ENCODE results near the gene RUFY1. TPM values are rescaled to one million over a fixed set of nuclear protein-coding genes. Genes with fewer than 3 reads are reported as not detected.
A peak's percentile ranks its signal among the peaks of the same experiment; 100 is the strongest.

The RUFY1 gene
- total RNA-seq, 1 experiment from 2014 or later = 45.7 TPM

- no peak overlapping the region for H3K4me2 ChIP-seq (ENCODE audit: insufficient read depth, insufficient read length, low read length)
- WGBS (ENCODE audit: extremely low coverage, insufficient read length, low lambda C conversion rate) = no CpG with 5 or more reads among the region's 9 CpGs
- H3K14ac ChIP-seq (ENCODE audit: insufficient read depth, low read length) = no peak overlapping the region
- no peaks in the 10 kb centered on the region for H3K4me1 ChIP-seq (ENCODE audit: insufficient read depth, low read length)
- H2AK5ac ChIP-seq (ENCODE audit: insufficient read length, low read length) = no peak overlapping the region
- Mint-ChIP-seq H3K4me1 (no peaks in the 10 kb centered on the region), H3K36me3 (ENCODE audit: insufficient read depth in 1 of 3, low read depth in 3 of 3) (peaks cover 44 to 90% (median 83%) of the 10 kb centered on the region in 3 experiments), H3K9me3 (no peaks in the 10 kb centered on the region), H3K27me3 (ENCODE audit: low read depth) (no peaks in the 10 kb centered on the region), H3K27ac (peak overlapping the region in 1 of 3 experiments; percentile 89; a peak in 1 of 7 replicates), H3K4me3 (no peak overlapping the region)
- no peak overlapping the region for H2BK5ac ChIP-seq (ENCODE audit: insufficient read length, low read length)
- no peaks in the 10 kb centered on the region for H3K27me3 ChIP-seq (ENCODE audit: insufficient read depth, low read length)
- no peak overlapping the region for H4K8ac ChIP-seq (replicated peaks; ENCODE audit: insufficient read length, low read depth, low read length)
- no peak overlapping the region for H3K23ac ChIP-seq (ENCODE audit: insufficient read length, low read depth, low read length)
- H3T11ph ChIP-seq (ENCODE audit: low read length) = no peak overlapping the region
- no peak overlapping the region for H3K27ac ChIP-seq (ENCODE audit: insufficient read length, low read depth, low read length)
- H2BK20ac ChIP-seq (ENCODE audit: low read depth, low read length, poor library complexity, severe bottlenecking) = no peak overlapping the region
- no peak overlapping the region for H2AFZ ChIP-seq (ENCODE audit: low read length)
- no peak for TF ChIP-seq CTCF (conservative IDR thresholded peaks at IDR 0.05)
- H3K18ac ChIP-seq (ENCODE audit: insufficient read length, low read depth, low read length) = no peak overlapping the region
- no peak overlapping the region for H3K4ac ChIP-seq (ENCODE audit: low read depth, low read length)
- no peak overlapping the region for H3K9ac ChIP-seq (ENCODE audit: extremely low read depth, insufficient read length, low read length)
- H3K9me3 ChIP-seq (ENCODE audit: control insufficient read depth, low read depth, low read length) = no peaks in the 10 kb centered on the region
- H2BK15ac ChIP-seq (ENCODE audit: low read depth, low read length) = no peak overlapping the region
- H3K23me2 ChIP-seq (ENCODE audit: insufficient read length, low read depth, low read length, poor library complexity, severe bottlenecking) = no peaks in the 10 kb centered on the region
- no peak overlapping the region for H2BK120ac ChIP-seq (ENCODE audit: low read depth, low read length, poor library complexity, severe bottlenecking)
- no peaks in the 10 kb centered on the region for H4K20me1 ChIP-seq (ENCODE audit: control insufficient read depth, insufficient read depth, insufficient read length)
- H4K5ac ChIP-seq (ENCODE audit: insufficient read length, low read depth, low read length) = no peak overlapping the region
- no peak overlapping the region for H3K56ac ChIP-seq (ENCODE audit: insufficient read length, low read depth, low read length)
- no peak overlapping the region for H4K91ac ChIP-seq (ENCODE audit: insufficient read length, low read depth, low read length)
- H2BK12ac ChIP-seq (ENCODE audit: insufficient read length, low read depth, low read length) = no peak overlapping the region
- no peaks in the 10 kb centered on the region for H3K79me1 ChIP-seq (ENCODE audit: insufficient read depth, low read depth, low read length, poor library complexity, severe bottlenecking)
- H3K79me2 ChIP-seq (ENCODE audit: insufficient read depth, low read length) = no peaks in the 10 kb centered on the region
- DNase-seq = no peak
These were observed 48.7 kb downstream of the RUFY1 start for GRCh38 chr5:179599100-179599499.

Data from H9 (cell line).